Body of pancreas (tissue), 4 donors: Measurements from ENCODE around the gene B3GAT3. TPM values are rescaled to one million over a fixed set of nuclear protein-coding genes. Genes with fewer than 3 reads are reported as not detected.

ENCODE experiments used
- ATAC-seq: fragments of 150-250 bp; one replicate; pipeline ENCODE4 v1.9.1; 2016
- DNase-seq, 4 donors: peaks; one replicate each; pipeline ENCODE4 v3.0.0-alpha.2; 2019
- H3K27ac ChIP-seq, 4 donors: fragments of 200-600 bp; sonication (generic); 1 replicate in 3 of 4; 2 replicates in 1 of 4; pipeline versions ENCODE4 v1.5.1 to v1.6.1; 2016 to 2019; ENCODE audit warnings: mild to moderate bottlenecking in 1 of 4, mixed read lengths in 1 of 4, moderate library complexity in 1 of 4
- H3K27me3 ChIP-seq, 2 donors: fragments of 200-600 bp; sonication (generic); one replicate each; pipeline ENCODE4 v1.6.0; 2016; ENCODE audit warnings: mild to moderate bottlenecking in 1 of 2
- H3K36me3 ChIP-seq, 2 donors: fragments of 200-600 bp; sonication (generic); replicated peaks in 1 of 2; 2 replicates each; pipeline ENCODE4 v1.5.1; 2016; ENCODE audit warnings: low read depth in 2 of 2; ENCODE audit not compliant: insufficient read depth in 1 of 2
- H3K4me1 ChIP-seq: fragments of 200-600 bp; sonication (generic); one replicate; pipeline ENCODE4 v1.6.0; 2016
- H3K4me3 ChIP-seq, 2 donors: fragments of 200-600 bp; sonication (generic); 1 replicate in 1 of 2; 2 replicates in 1 of 2; pipeline ENCODE4 v1.5.1; 2016 to 2019
- H3K9me3 ChIP-seq, 3 donors: fragments of 200-600 bp; sonication (generic); 1 replicate in 2 of 3; 2 replicates in 1 of 3; pipeline ENCODE4 v1.5.1; 2016
- POLR2A ChIP-seq, 3 donors: fragments of 450-650 bp; IDR thresholded peaks; one replicate each; pipeline ENCODE4 v1.6.1; 2016; ENCODE audit warnings: antibody characterized with exemption in 3 of 3, mild to moderate bottlenecking in 2 of 3
- WGBS, 2 donors: methylation state at CpG; one replicate each; pipeline ENCODE4 v1.1.5; 2017; 5-methylcytosine and 5-hydroxymethylcytosine counted together
- intact Hi-C: fragments of 100-400 bp; cut with DNase I; formaldehyde crosslinking; loops from one replicate; pipeline ENCODE4 v1.15.1; 2023
- total RNA-seq, 2 donors: library from RNA; depleted of rRNA; stranded (reverse); fragments of >200 nt; gene quantifications; one replicate each; pipeline ENCODE4 v1.1.0, GENCODE V29; 2016
- TF ChIP-seq, protein P1 (sequence below), 7 experiments: fragments of 450-650 bp in 4 of 7; fragments of 200-600 bp in 3 of 7; sonication (generic) in 3 of 7; IDR thresholded peaks; one replicate each; pipeline ENCODE4 v1.5.1; 2016 to 2019; ENCODE audit warnings: antibody characterized with exemption in 7 of 7

The B3GAT3 gene
- total RNA-seq, 2 donors from 2014 or later = 17.1 to 63.0 TPM

- Histone ChIP-seq H3K27ac (no peak overlapping the region), H3K9me3 (no peaks in the 10 kb centered on the region), H3K36me3 (peaks cover 0 to 7% of the 10 kb centered on the region in 2 donors), H3K4me1 (peaks cover 48% of the 10 kb centered on the region), H3K27me3 (no peaks in the 10 kb centered on the region), H3K4me3 (no peak overlapping the region)
- 90 to 100% methylated on average over 1 to 11 of the region's 11 CpGs for WGBS, 2 donors
- DNase-seq (peak in 1 of 4 donors; percentile 11), ATAC-seq (no peak)
- intact Hi-C loops = no loop called here
- TF ChIP-seq, protein P1, sequence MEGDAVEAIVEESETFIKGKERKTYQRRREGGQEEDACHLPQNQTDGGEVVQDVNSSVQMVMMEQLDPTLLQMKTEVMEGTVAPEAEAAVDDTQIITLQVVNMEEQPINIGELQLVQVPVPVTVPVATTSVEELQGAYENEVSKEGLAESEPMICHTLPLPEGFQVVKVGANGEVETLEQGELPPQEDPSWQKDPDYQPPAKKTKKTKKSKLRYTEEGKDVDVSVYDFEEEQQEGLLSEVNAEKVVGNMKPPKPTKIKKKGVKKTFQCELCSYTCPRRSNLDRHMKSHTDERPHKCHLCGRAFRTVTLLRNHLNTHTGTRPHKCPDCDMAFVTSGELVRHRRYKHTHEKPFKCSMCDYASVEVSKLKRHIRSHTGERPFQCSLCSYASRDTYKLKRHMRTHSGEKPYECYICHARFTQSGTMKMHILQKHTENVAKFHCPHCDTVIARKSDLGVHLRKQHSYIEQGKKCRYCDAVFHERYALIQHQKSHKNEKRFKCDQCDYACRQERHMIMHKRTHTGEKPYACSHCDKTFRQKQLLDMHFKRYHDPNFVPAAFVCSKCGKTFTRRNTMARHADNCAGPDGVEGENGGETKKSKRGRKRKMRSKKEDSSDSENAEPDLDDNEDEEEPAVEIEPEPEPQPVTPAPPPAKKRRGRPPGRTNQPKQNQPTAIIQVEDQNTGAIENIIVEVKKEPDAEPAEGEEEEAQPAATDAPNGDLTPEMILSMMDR (IDR thresholded peaks at IDR 0.05) = no peak
- TF ChIP-seq POLR2A (IDR thresholded peaks at IDR 0.05) = no peak
Observed at GRCh38 chr11:62648967-62649364, 27.2 kb upstream of the B3GAT3 start.

DNA sequence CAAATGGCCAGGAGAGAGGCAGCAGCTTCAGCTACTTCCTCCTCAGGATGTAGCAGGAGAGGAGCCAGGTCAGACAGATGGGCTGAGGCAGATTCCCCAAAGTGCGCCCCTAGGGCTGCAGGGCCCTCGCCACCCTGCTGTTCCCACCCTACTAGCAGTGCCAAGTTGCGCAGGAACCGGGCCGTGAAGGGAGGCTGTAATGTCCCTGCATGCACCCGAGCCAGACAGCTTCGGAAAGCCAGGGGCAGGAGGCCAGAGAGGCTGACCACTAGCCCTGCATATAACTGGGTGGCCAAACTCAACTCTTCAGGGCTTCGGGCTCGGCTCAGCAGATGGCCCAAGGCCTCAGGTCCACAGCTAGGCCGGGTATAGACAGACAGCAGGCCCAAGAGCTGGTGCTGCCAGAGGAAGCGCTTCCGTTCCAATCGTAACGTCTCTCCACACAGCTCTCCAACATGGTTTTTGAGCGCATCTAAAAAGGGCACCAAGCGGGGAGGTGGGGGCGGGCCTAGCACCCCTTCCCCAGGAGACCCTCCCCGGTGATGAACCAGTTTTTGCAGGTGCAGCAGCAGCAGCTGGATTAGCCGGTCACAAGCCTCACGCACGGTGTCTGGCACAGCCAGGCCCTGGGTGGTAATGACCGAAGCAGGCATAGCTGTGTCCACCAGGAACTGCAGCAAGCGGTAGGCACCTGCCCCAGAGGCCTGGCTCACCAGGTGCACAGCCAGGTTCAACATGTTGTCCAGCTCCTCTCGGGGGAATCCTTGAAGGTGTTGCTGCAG is 26.6 kb upstream of the B3GAT3 start:
- 91 to 94% methylated on average over 10 to 21 of the region's 24 CpGs for WGBS, 2 donors
- no peaks in the 10 kb centered on the region for H3K27me3 ChIP-seq
- TF ChIP-seq, protein P1 (IDR thresholded peaks at IDR 0.05) = no peak
- no peak for TF ChIP-seq POLR2A (IDR thresholded peaks at IDR 0.05)
- DNase-seq (no peak), ATAC-seq (no peak)
- H3K4me1 ChIP-seq = peaks cover 48% of the 10 kb centered on the region
- H3K36me3 ChIP-seq = peaks cover 0 to 7% of the 10 kb centered on the region in 2 donors
- H3K9me3 ChIP-seq = no peaks in the 10 kb centered on the region
- H3K4me3 ChIP-seq = no peak overlapping the region
- intact Hi-C loops = no loop called here
- H3K27ac ChIP-seq = peak overlapping the region in 1 of 4 donors; percentile 92

GRCh38 chr11:62647609-62648005 is 25.8 kb upstream of the B3GAT3 start:
- Histone ChIP-seq H3K27ac (peak overlapping the region in 2 of 4 donors; percentile 79 to 92), H3K27me3 (no peaks in the 10 kb centered on the region), H3K36me3 (peaks cover 0 to 7% of the 10 kb centered on the region in 2 donors), H3K9me3 (no peaks in the 10 kb centered on the region), H3K4me3 (no peak overlapping the region), H3K4me1 (peaks cover 48% of the 10 kb centered on the region)
- intact Hi-C loops = no loop called here
- ATAC-seq (no peak), DNase-seq (no peak)
- TF ChIP-seq, protein P1 (IDR thresholded peaks at IDR 0.05) = no peak
- TF ChIP-seq POLR2A (IDR thresholded peaks at IDR 0.05) = no peak
- WGBS, 2 donors = 53% methylated on average over 6 of the region's 6 CpGs; no CpG with 5 or more reads in 1 of the 2 donors

- Histone ChIP-seq H3K27me3 (no peaks in the 10 kb centered on the region), H3K4me1 (peaks cover 42% of the 10 kb centered on the region), H3K9me3 (no peaks in the 10 kb centered on the region), H3K4me3 (no peak overlapping the region), H3K36me3 (peaks cover 0 to 7% of the 10 kb centered on the region in 2 donors), H3K27ac (peak overlapping the region in 3 of 4 donors; percentile 79 to 92 (median 87))
- intact Hi-C loops = no loop called here
- TF ChIP-seq, protein P1 (IDR thresholded peaks at IDR 0.05) = no peak
- TF ChIP-seq POLR2A (IDR thresholded peaks at IDR 0.05) = no peak
- ATAC-seq = peak; percentile 15
- DNase-seq = peak in 2 of 4 donors; percentile 8 to 38
- 19 to 35% methylated on average over 11 to 32 of the region's 32 CpGs for WGBS, 2 donors
Observed at GRCh38 chr11:62646825-62647608, 25.2 kb upstream of the B3GAT3 start.
